ENCODE data around the gene SMARCD2. TPM values are rescaled to one million over a fixed set of nuclear protein-coding genes. Genes with fewer than 3 reads are reported as not detected.
A peak's percentile ranks its signal among the peaks of the same experiment; 100 is the strongest.

The SMARCD2 gene
- total and polyA plus RNA-seq, 2 of the 13 experiments (the other 11 are each of a cell fraction or from before 2014, with no cell fraction given): 122 to 150 TPM

DNA sequence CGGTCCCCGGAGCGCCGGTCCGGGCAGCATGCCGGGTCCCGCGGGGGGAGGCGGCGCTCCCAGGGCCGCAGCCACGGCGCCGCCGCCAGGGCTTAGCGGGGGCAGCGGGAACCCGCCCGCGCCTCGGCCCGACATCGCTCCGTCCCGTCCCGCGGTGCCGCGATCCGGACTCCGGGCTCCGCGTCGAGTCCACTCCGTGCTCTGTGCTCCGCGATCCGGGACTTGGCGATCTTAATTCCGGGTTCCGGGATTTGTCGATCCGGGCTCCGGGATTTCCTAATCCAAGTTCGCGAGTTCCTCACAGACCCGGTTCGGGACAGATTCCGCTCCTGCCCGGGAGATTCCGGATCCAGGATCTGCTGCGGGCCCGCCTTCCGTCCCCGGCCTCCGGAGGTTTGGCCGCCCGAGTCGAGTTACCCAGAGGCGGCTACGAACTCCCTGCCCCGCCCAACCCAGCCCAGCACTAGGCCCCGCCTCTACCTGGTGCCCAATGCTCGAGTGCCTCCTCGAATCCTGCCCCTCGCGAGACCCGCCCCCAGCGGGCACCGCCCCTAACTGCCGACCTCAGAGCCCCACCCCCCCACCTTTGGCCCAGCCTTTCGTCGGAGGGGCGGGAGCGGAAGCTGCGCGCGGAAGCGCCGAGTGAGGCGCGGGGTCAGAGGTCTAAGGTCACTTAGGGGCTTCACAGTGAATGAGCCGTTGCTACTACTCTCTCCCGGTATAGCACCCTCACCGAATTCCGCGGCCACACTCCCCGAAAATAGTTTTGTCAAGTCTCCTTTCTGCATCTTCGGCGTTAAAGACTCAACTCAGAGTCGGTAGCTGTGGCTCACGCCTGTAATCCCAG, at the start of gene SMARCD2 (continued):
- peak; percentile 97 for TF ChIP-seq BRD4 (CRISPR knock-in tag; IDR thresholded peaks at IDR 0.05)
- TF ChIP-seq TEAD3 (CRISPR knock-in tag; optimal IDR thresholded peaks at IDR 0.05; ENCODE audit: borderline replicate concordance): peak; percentile 84
- peak; percentile 50; the same call in 1 of the 2 replicates for TF ChIP-seq NFYC (CRISPR knock-in tag; IDR thresholded peaks at IDR 0.05)
- no peak for TF ChIP-seq HMGA1 (CRISPR knock-in tag; conservative IDR thresholded peaks at IDR 0.05)
- TF ChIP-seq ZNF619 (CRISPR knock-in tag; IDR thresholded peaks at IDR 0.05): 0 out of 2 replicates have a peak, but pooled peaks have one; percentile 72
- no peak for TF ChIP-seq GPN1 (CRISPR knock-in tag; IDR thresholded peaks at IDR 0.05; ENCODE audit: borderline replicate concordance)
- TF ChIP-seq U2AF1 (optimal IDR thresholded peaks at IDR 0.05; ENCODE audit: low read depth, low read length): peak; percentile 99
- TF ChIP-seq, protein P1, sequence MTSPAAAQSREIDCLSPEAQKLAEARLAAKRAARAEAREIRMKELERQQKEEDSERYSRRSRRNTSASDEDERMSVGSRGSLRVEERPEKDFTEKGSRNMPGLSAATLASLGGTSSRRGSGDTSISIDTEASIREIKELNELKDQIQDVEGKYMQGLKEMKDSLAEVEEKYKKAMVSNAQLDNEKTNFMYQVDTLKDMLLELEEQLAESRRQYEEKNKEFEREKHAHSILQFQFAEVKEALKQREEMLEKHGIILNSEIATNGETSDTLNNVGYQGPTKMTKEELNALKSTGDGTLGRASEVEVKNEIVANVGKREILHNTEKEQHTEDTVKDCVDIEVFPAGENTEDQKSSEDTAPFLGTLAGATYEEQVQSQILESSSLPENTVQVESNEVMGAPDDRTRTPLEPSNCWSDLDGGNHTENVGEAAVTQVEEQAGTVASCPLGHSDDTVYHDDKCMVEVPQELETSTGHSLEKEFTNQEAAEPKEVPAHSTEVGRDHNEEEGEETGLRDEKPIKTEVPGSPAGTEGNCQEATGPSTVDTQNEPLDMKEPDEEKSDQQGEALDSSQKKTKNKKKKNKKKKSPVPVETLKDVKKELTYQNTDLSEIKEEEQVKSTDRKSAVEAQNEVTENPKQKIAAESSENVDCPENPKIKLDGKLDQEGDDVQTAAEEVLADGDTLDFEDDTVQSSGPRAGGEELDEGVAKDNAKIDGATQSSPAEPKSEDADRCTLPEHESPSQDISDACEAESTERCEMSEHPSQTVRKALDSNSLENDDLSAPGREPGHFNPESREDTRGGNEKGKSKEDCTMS (CRISPR knock-in tag; conservative IDR thresholded peaks at IDR 0.05): peak; percentile 83; the same call in 1 of the 2 replicates
- peak; percentile 58 for TF ChIP-seq HNF4A (CRISPR knock-in tag; IDR thresholded peaks at IDR 0.05)
- TF ChIP-seq ZBTB42 (CRISPR knock-in tag; IDR thresholded peaks at IDR 0.05): 0 out of 2 replicates have a peak, but pooled peaks have one; percentile 56
- TF ChIP-seq, protein P2, sequence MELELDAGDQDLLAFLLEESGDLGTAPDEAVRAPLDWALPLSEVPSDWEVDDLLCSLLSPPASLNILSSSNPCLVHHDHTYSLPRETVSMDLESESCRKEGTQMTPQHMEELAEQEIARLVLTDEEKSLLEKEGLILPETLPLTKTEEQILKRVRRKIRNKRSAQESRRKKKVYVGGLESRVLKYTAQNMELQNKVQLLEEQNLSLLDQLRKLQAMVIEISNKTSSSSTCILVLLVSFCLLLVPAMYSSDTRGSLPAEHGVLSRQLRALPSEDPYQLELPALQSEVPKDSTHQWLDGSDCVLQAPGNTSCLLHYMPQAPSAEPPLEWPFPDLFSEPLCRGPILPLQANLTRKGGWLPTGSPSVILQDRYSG (CRISPR knock-in tag; IDR thresholded peaks at IDR 0.05): 0 out of 2 replicates have a peak, but pooled peaks have one; percentile 84
- TF ChIP-seq ZNF451 (CRISPR knock-in tag; IDR thresholded peaks at IDR 0.05): peak; percentile 96
- TF ChIP-seq ZSCAN30 (CRISPR knock-in tag; IDR thresholded peaks at IDR 0.05): no peak; the same call in 1 of the 2 replicates
- peak; percentile 66 for TF ChIP-seq BCL6 (CRISPR knock-in tag; IDR thresholded peaks at IDR 0.05)
- TF ChIP-seq ZMYM4 (CRISPR knock-in tag; IDR thresholded peaks at IDR 0.05): peak; percentile 93
- peak; percentile 93; the same call in 1 of the 2 replicates for TF ChIP-seq ZNF354B (CRISPR knock-in tag; IDR thresholded peaks at IDR 0.05)
- TF ChIP-seq, protein P3, sequence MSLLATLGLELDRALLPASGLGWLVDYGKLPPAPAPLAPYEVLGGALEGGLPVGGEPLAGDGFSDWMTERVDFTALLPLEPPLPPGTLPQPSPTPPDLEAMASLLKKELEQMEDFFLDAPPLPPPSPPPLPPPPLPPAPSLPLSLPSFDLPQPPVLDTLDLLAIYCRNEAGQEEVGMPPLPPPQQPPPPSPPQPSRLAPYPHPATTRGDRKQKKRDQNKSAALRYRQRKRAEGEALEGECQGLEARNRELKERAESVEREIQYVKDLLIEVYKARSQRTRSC (CRISPR knock-in tag; IDR thresholded peaks at IDR 0.05; ENCODE audit: low read depth): peak; percentile 68; the same call in 1 of the 2 replicates
- TF ChIP-seq, protein P4, sequence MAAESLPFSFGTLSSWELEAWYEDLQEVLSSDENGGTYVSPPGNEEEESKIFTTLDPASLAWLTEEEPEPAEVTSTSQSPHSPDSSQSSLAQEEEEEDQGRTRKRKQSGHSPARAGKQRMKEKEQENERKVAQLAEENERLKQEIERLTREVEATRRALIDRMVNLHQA (CRISPR knock-in tag; IDR thresholded peaks at IDR 0.05): no peak; the same call in 1 of the 2 replicates
- peak; percentile 96 for TF ChIP-seq ZNF780A (CRISPR knock-in tag; IDR thresholded peaks at IDR 0.05)
- no peak for TF ChIP-seq MATR3 (CRISPR knock-in tag; IDR thresholded peaks at IDR 0.05)
- TF ChIP-seq THAP11 (CRISPR knock-in tag; IDR thresholded peaks at IDR 0.05): peak; percentile 91
- TF ChIP-seq ZNF335 (CRISPR knock-in tag; IDR thresholded peaks at IDR 0.05): peak; percentile 84
- TF ChIP-seq, protein P5, sequence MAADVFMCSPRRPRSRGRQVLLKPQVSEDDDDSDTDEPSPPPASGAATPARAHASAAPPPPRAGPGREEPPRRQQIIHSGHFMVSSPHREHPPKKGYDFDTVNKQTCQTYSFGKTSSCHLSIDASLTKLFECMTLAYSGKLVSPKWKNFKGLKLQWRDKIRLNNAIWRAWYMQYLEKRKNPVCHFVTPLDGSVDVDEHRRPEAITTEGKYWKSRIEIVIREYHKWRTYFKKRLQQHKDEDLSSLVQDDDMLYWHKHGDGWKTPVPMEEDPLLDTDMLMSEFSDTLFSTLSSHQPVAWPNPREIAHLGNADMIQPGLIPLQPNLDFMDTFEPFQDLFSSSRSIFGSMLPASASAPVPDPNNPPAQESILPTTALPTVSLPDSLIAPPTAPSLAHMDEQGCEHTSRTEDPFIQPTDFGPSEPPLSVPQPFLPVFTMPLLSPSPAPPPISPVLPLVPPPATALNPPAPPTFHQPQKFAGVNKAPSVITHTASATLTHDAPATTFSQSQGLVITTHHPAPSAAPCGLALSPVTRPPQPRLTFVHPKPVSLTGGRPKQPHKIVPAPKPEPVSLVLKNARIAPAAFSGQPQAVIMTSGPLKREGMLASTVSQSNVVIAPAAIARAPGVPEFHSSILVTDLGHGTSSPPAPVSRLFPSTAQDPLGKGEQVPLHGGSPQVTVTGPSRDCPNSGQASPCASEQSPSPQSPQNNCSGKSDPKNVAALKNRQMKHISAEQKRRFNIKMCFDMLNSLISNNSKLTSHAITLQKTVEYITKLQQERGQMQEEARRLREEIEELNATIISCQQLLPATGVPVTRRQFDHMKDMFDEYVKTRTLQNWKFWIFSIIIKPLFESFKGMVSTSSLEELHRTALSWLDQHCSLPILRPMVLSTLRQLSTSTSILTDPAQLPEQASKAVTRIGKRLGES (CRISPR knock-in tag; IDR thresholded peaks at IDR 0.05; ENCODE audit: borderline replicate concordance): peak; percentile 90
